GM18858 (cell line): ENCODE measurements around the gene SLC7A14.

Experiments
- ATAC-seq: cut with Tn5 transposase; IDR thresholded peaks from one replicate; pipeline ENCODE4 v1.9.1; 2021; ENCODE audit not compliant: unreplicated experiment

The SLC7A14 gene

GRCh38 chr3:170473358-170473757 lies 112.5 kb downstream of the SLC7A14 start:
- ATAC-seq: no peak

- no peak for ATAC-seq
These were observed 114.7 kb downstream of the SLC7A14 start for GRCh38 chr3:170471149-170471548.

- no peak for ATAC-seq
These were observed 115.5 kb downstream of the SLC7A14 start for GRCh38 chr3:170470063-170471016.

GRCh38 chr3:170469151-170470062 lies 116.5 kb downstream of the SLC7A14 start:
- no peak for ATAC-seq

GRCh38 chr3:170467571-170468147 lies 118.2 kb downstream of the SLC7A14 start:
- no peak for ATAC-seq

GRCh38 chr3:170467007-170467406 lies 118.9 kb downstream of the SLC7A14 start:
- ATAC-seq: no peak

GRCh38 chr3:170465955-170466354 lies 119.9 kb downstream of the SLC7A14 start:
- no peak for ATAC-seq

- no peak for ATAC-seq
These were observed 122.9 kb downstream of the SLC7A14 start for GRCh38 chr3:170463011-170463410.

GRCh38 chr3:170458285-170458684 lies 127.6 kb downstream of the SLC7A14 start:
- ATAC-seq: no peak

- no peak for ATAC-seq
These were observed 131.4 kb downstream of the SLC7A14 start for GRCh38 chr3:170454509-170454908.

- ATAC-seq: no peak
These were observed 135.8 kb downstream of the SLC7A14 start for GRCh38 chr3:170450039-170450438.

- no peak for ATAC-seq
These were observed 137.3 kb downstream of the SLC7A14 start for GRCh38 chr3:170448584-170448983.

GRCh38 chr3:170443457-170443856 lies 142.4 kb downstream of the SLC7A14 start:
- no peak for ATAC-seq

GRCh38 chr3:170442947-170443346 lies 142.9 kb downstream of the SLC7A14 start:
- no peak for ATAC-seq

- ATAC-seq: no peak
These were observed 144.5 kb downstream of the SLC7A14 start for GRCh38 chr3:170441412-170441811.

- no peak for ATAC-seq
These were observed 145.5 kb downstream of the SLC7A14 start for GRCh38 chr3:170440344-170440743.

GRCh38 chr3:170438836-170439235 lies 147.0 kb downstream of the SLC7A14 start:
- no peak for ATAC-seq

GRCh38 chr3:170437696-170438407 lies 148.0 kb downstream of the SLC7A14 start:
- no peak for ATAC-seq

- no peak for ATAC-seq
These were observed 148.7 kb downstream of the SLC7A14 start for GRCh38 chr3:170437176-170437575.

GRCh38 chr3:170436697-170437096 lies 149.2 kb downstream of the SLC7A14 start:
- no peak for ATAC-seq

GRCh38 chr3:170432416-170432815 lies 153.5 kb downstream of the SLC7A14 start:
- ATAC-seq: no peak
